Urinary bladder (tissue), 4 donors: Measurements from ENCODE around the gene PAAF1. TPM values are rescaled to one million over a fixed set of nuclear protein-coding genes. Genes with fewer than 3 reads are reported as not detected.

Experiments used
- DNase-seq: peaks from one replicate; pipeline ENCODE4 v3.0.0-alpha.2; 2015; ENCODE audit errors: extremely low spot score
- H3K27ac ChIP-seq: one replicate; pipeline ENCODE4 v1.5.1; 2013; ENCODE audit warnings: low read depth, mild to moderate bottlenecking, moderate library complexity
- H3K36me3 ChIP-seq: one replicate; pipeline ENCODE4 v1.6.1; 2013; ENCODE audit warnings: mild to moderate bottlenecking, moderate library complexity; ENCODE audit not compliant: insufficient read depth
- H3K4me1 ChIP-seq: one replicate; pipeline ENCODE4 v1.6.1; 2013; ENCODE audit warnings: mild to moderate bottlenecking, moderate library complexity; ENCODE audit not compliant: insufficient read depth
- H3K4me3 ChIP-seq: one replicate; pipeline ENCODE4 v1.5.1; 2013; ENCODE audit warnings: low read depth, low read length
- WGBS: extraction: QIAGEN DNeasy Blood & Tissue Kit; methylation state at CpG from one replicate; pipeline ENCODE4 v1.1.7; 2013; 5-methylcytosine and 5-hydroxymethylcytosine counted together
- polyA plus RNA-seq: library from polyadenylated mRNA; stranded (reverse); fragments of 200-250 nt; gene quantifications from one replicate; pipeline ENCODE4 v1.2.3, GENCODE V29; 2013
- total RNA-seq: library from RNA; depleted of rRNA; stranded (reverse); fragments of >200 nt; gene quantifications from one replicate; pipeline ENCODE4 v1.2.3, GENCODE V29; 2014
- donor health status: healthy with polysubstance abuse.
- donor health status: healthy.

PAAF1 gene
- total and polyA plus RNA-seq, 2 donors: 15.1 to 20.2 TPM

DNA sequence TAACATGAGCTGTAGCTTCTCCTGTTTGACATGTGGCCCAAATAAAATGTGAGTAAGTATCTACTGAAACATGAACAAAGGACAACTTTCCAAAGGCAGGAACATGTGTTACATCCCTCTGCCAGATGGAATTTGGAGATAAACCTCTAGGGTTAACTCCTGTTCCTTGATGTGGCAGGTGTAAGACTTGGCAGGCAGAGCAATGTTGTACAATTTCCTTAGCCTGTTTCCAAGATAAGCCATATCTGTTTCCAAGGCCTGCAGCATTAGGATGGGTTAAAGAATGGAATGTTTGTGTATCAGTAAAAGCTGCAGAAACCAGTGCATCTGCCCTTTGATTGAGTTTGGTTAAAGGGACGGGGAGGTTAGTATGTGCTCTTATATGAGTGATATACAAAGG, 65.2 kb downstream of the PAAF1 start:
- DNase-seq: no peak
- 61% methylated on average over 1 of the region's 1 CpG for WGBS
- Histone ChIP-seq H3K4me1 (no peaks in the 10 kb centered on the region), H3K36me3 (no peaks in the 10 kb centered on the region), H3K27ac (no peak overlapping the region), H3K4me3 (no peak overlapping the region)

GRCh38 chr11:73944085-73944484, 67.3 kb downstream of the PAAF1 start:
- 68% methylated on average over 6 of the region's 6 CpGs for WGBS
- no peaks in the 10 kb centered on the region for H3K36me3 ChIP-seq
- no peak overlapping the region for H3K27ac ChIP-seq
- no peak overlapping the region for H3K4me3 ChIP-seq
- no peak for DNase-seq
- H3K4me1 ChIP-seq: no peaks in the 10 kb centered on the region

DNA sequence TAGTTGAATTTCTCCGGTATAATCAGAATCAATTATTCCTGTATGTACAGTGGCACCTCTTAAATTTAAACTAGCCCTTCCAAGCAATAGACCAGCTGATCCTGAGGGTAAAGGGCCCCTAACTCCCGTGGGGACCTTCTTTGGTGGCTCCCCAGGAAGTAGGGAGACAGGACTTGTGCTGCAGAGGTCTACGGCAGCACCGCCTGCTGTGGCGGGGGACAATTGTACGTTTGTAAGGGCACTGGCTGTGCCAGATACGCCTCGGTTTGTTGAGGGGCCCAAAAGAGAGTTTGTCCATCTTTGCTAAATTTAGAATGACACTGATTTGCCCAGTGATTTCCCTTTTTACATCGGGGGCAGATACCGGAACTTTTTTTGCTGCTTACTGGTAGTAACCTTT, 68.1 kb downstream of the PAAF1 start:
- no peak for DNase-seq
- Histone ChIP-seq H3K4me1 (no peaks in the 10 kb centered on the region), H3K36me3 (no peaks in the 10 kb centered on the region), H3K27ac (no peak overlapping the region), H3K4me3 (no peak overlapping the region)
- WGBS: 78% methylated on average over 10 of the region's 10 CpGs

DNA sequence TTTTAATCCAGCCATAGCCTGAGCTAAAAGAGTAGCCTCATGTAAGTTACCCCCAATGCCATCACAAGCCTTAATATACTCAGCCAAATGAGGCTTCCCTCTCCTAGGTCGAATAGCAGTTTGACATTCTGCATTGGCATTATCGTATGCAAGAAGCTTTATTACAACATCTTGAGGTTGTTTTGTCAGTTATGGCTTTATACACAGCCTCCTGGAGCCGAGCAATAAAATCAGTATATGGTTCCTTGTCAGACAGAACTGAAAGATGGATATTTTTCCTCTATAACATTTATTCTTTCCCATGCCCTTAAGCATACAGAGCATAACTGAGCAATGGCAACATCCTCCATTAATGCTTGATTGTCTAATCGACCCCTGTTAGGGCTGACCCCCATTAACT, 68.6 kb downstream of the PAAF1 start:
- no peak overlapping the region for H3K4me3 ChIP-seq
- WGBS: 54% methylated on average over 4 of the region's 4 CpGs
- H3K27ac ChIP-seq: no peak overlapping the region
- no peaks in the 10 kb centered on the region for H3K36me3 ChIP-seq
- no peak for DNase-seq
- H3K4me1 ChIP-seq: no peaks in the 10 kb centered on the region

DNA sequence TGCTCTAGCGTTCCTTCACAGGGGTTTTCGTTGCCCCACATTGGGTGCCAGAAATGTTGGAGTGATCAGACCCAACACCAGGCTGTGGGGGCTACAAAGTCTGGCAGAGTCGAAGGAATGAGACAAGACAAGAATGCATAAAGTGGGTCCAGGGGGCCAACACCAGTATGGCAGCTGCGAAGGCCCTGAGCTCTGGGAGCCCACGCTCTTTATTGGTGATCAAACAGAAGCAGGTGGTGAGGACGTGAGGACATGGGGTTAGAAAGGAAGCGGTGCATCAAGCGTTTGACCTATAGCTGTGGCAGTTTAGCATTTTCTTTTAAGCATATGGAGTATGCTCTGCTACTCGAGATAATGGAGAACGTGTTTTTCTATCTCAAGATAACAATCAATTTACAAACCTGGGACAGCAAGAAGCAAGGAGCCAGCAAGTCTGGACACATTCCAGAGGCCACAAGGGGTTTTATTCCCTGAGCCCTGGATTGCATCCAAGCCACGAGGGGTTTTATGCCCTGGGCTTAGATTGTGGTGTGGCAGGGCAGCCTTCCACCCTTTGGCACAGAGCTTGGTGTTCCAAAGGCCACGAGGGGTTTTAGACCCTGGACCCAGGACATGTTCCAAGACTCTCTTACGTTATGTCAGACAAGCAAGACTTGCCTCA, 70.1 kb downstream of the PAAF1 start:
- no peak for DNase-seq
- Histone ChIP-seq H3K36me3 (no peaks in the 10 kb centered on the region), H3K27ac (no peak overlapping the region), H3K4me1 (no peaks in the 10 kb centered on the region), H3K4me3 (no peak overlapping the region)
- 74% methylated on average over 13 of the region's 13 CpGs for WGBS

DNA sequence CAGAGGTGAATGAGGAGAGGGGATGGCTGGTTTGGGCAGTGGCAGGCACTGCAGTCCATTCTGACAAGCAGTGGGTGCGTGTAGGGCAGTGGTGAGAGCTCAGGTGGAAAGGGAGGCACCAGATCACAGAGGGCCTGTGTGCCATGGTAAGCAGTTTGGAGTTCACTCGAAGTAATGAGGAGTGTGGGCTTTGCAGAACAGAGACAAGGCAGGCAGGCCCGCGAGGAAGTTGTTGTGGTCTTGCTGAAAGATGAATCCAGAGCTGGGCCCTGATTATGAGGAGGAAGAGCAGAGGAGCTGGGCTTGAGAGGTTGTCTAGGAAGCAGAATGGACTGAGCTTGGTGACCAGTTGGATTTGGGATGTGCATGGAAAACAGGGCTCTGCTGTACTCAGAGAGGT, 72.4 kb downstream of the PAAF1 start:
- no peak overlapping the region for H3K27ac ChIP-seq
- no peaks in the 10 kb centered on the region for H3K36me3 ChIP-seq
- no peak overlapping the region for H3K4me3 ChIP-seq
- no peak for DNase-seq
- 83% methylated on average over 4 of the region's 4 CpGs for WGBS
- no peaks in the 10 kb centered on the region for H3K4me1 ChIP-seq

DNA sequence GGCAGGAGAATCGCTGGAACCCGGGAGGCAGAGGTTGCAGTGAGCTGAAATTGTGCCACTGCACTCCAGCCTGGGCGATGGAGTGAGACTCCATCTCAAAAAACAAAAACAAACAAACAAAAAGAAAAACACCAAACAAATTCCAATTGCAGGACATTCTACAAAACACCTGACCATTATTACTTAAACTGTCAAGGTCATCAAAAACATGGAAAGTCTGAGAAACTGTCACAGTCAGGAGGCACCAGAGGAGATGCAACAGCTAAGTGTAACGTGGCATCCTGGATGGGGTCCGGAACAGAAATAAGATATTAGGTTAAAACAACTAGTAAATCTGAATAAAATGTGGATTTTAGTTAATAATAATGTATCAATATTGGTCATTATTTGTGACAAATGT, 73.1 kb downstream of the PAAF1 start:
- H3K4me3 ChIP-seq: no peak overlapping the region
- no peaks in the 10 kb centered on the region for H3K4me1 ChIP-seq
- DNase-seq: no peak
- WGBS: 93% methylated on average over 5 of the region's 5 CpGs
- no peak overlapping the region for H3K27ac ChIP-seq
- no peaks in the 10 kb centered on the region for H3K36me3 ChIP-seq

GRCh38 chr11:73950869-73951710, 74.3 kb downstream of the PAAF1 start, which contains the start of gene DNAJB13:
Gene DNAJB13, plus strand, starts transcription at chr11:73951026. Its CDS starts 44 bp downstream, at chr11:73951070.
- 76% methylated on average over 12 of the region's 12 CpGs for WGBS
- no peak for DNase-seq
- H3K4me3 ChIP-seq: no peak within 1 kb of the TSS
- no peaks in the 10 kb centered on the region for H3K36me3 ChIP-seq
- H3K27ac ChIP-seq: no peak within 1 kb of the TSS
- no peaks in the 10 kb centered on the region for H3K4me1 ChIP-seq

- H3K4me3 ChIP-seq: no peak overlapping the region
- no peak for DNase-seq
- 84% methylated on average over 7 of the region's 7 CpGs for WGBS
- H3K36me3 ChIP-seq: no peaks in the 10 kb centered on the region
- H3K27ac ChIP-seq: no peak overlapping the region
- H3K4me1 ChIP-seq: no peaks in the 10 kb centered on the region
Measured at GRCh38 chr11:73951797-73952196, 75.0 kb downstream of the PAAF1 start.

DNA sequence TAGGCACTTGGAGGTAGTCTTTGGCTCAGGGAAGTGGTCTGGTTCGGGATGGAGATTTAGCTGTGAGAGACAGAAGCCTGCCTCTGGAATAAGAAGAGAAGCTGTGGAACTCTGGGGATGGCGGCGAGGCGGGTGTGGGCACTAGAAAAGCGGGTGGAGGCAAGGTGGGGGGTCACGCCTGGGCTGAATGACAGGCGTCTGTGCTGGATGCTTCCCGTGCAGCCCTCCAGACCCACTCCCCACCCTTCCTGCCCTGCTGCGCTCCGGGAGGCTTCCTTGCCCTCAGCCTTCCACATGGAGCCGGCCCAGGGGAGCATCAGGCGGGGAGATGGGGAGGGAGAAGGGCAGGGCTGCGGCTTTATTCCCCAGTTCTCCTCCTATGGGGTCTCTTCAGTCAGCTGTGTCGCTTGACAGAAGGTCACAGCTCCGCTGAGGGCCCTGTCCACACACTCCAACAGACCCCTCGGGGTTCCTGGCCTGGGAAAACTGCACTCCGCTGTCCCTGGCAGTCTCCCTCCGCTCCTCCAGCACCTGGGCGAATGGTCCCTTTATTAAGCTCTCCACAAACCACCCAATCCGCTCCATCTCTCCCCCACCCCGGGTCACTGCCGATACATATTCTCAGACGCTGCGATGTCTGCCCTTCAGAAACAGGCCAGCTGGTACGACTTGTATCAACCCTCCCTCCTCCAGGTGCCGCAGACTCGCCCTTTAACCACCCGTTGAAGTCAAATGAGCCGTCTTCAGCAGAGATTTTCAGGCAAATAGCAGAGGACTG, 80.3 kb downstream of the PAAF1 start:
- Histone ChIP-seq H3K4me1 (no peaks in the 10 kb centered on the region), H3K4me3 (no peak overlapping the region), H3K27ac (no peak overlapping the region), H3K36me3 (no peaks in the 10 kb centered on the region)
- DNase-seq: no peak
- 47% methylated on average over 29 of the region's 29 CpGs for WGBS

GRCh38 chr11:73957654-73958361, 81.0 kb downstream of the PAAF1 start:
- H3K36me3 ChIP-seq: no peaks in the 10 kb centered on the region
- WGBS: 54% methylated on average over 25 of the region's 25 CpGs
- H3K4me3 ChIP-seq: no peak overlapping the region
- no peak overlapping the region for H3K27ac ChIP-seq
- no peaks in the 10 kb centered on the region for H3K4me1 ChIP-seq
- DNase-seq: no peak

DNA sequence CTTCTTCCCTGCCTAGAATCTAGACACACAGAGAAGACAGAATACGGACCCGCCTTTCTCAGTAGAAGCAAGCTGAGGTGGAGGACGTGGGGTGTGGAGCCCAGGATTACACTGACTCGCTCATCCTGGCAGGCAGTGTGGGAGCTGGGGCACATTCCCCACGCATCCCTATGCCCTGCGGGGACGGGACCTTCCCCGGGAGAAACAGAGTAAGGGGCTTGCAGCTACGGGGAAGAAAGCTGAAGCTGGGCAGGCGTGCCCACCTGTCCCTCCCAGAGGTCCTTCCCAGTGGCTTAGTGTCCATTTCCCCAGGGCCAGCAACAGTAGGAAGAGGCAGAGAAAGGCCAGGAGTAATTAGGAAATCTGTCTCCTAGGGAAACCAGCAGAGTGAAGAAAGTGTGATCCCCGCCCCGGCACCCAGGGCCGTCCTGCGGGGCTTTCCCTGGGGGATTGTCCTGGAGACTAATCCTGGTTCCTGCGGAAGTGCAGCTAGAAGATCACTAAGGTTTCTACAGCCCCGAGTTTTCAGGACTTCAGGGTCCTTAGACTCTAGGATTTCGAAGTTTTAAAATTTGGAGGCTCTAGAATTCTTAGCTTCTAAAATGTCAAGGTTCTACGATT, 81.8 kb downstream of the PAAF1 start:
- H3K36me3 ChIP-seq: no peaks in the 10 kb centered on the region
- 79% methylated on average over 18 of the region's 18 CpGs for WGBS
- H3K4me3 ChIP-seq: no peak overlapping the region
- DNase-seq: no peak
- H3K27ac ChIP-seq: no peak overlapping the region
- H3K4me1 ChIP-seq: no peaks in the 10 kb centered on the region

GRCh38 chr11:73961321-73961720, 84.5 kb downstream of the PAAF1 start:
- WGBS: 71% methylated on average over 4 of the region's 4 CpGs
- DNase-seq: no peak

More at GRCh38 chr11:73961321-73961720, 84.5 kb downstream of the PAAF1 start:
- no peaks in the 10 kb centered on the region for H3K4me1 ChIP-seq
- H3K4me3 ChIP-seq: no peak overlapping the region
- H3K36me3 ChIP-seq: no peaks in the 10 kb centered on the region
- no peak overlapping the region for H3K27ac ChIP-seq
